H1 (cell line): ENCODE data around the gene KCTD2. TPM values are rescaled to one million over a fixed set of nuclear protein-coding genes. Genes with fewer than 3 reads are reported as not detected.
A peak's percentile ranks its signal among the peaks of the same experiment; 100 is the strongest.

ENCODE experiments used
- TCF12 ChIP-seq: IDR thresholded peaks from 2 replicates; pipeline ENCODE4 v1.6.1; 2011; ENCODE audit warnings: low read depth, mild to moderate bottlenecking, low read length
- polyA plus RNA-seq, 7 experiments: library from polyadenylated mRNA; depleted of rRNA in 3 of 7; stranded (reverse) in 5 of 7; unstranded in 2 of 7; fragments of >200 nt in 5 of 7; fragments of 200-250 nt in 2 of 7; gene quantifications; 1 replicate in 5 of 7; 2 replicates in 1 of 7; 4 replicates in 1 of 7; pipeline versions ENCODE4 v1.2.1 to v1.2.3, GENCODE V29; 2011 to 2013; ENCODE audit warnings: missing spikeins in 2 of 7, mixed read lengths in 2 of 7
- total RNA-seq: library from RNA; stranded (reverse); fragmentation: NEBNext Ultra II Directional; extraction: Animal tissue kit (Norgen Biotek cat#: 25700); gene quantifications from 2 replicates; pipeline ENCODE4 v1.2.1, GENCODE V29; 2021

Gene KCTD2
- total and polyA plus RNA-seq, 2 of the 8 experiments (the other 6 are each of a cell fraction or from before 2014, with no cell fraction given): 33.7 to 36.8 TPM

DNA sequence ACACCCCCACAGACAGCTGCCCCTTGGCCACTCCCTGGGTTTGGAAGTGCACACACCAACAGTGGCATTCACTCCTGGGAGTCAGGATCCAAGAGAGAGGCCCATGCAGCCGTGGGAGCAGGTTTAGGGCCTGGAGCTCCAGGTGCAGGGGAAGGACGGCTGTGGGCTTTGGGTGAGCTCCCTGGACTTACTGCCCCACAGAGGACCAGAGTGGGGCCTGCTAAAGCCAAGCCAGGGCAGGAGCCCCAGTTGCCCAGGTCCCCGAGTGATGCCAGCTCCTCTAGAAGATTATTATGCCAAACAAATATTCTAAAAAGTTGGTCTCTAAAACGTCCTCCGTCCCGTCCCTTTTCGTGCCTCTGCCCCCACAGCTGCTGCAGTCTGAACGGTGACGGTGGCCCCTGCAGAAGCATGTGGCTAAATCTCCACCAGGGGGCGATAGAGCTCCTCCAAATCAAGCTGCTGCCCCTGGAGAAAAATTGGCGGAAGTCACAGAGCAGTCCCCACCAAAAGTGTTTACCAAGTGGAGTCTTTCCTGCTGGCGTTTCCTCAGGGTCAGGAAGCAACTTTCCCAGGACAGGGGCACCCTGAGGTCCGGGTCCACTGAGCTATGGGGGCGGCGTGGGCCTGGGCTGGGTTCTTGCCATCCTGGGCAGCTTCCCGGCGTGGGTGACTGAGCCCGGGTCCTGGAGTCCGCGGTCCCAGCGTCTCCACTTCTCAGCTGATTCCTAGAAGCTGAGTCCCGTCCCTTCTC is 67.0 kb downstream of the KCTD2 start (continued):
- 0 out of 2 replicates have a peak, but pooled peaks have one; percentile 43 for TF ChIP-seq TCF12
- TF ChIP-seq, all 59 proteins: peak for 6
